H1 (cell line): Measurements from ENCODE around the gene ZFYVE21.

ENCODE experiments used
- BCL11A ChIP-seq, 2 experiments: IDR thresholded peaks; one replicate each; pipeline ENCODE4 v1.6.1; 2011; ENCODE audit warnings: low read depth in 2 of 2, low read length in 2 of 2, mild to moderate bottlenecking in 2 of 2
- CHD1 ChIP-seq: IDR thresholded peaks from 2 replicates; pipeline ENCODE4 v1.6.1; 2012; ENCODE audit warnings: low read depth, low read length, improper control_type of control experiment
- CREB1 ChIP-seq: IDR thresholded peaks from 2 replicates; pipeline ENCODE4 v1.6.1; 2012; ENCODE audit warnings: inconsistent platforms
- CTCF ChIP-seq, 3 experiments: IDR thresholded peaks; 1 replicate in 2 of 3; 2 replicates in 1 of 3; pipeline versions ENCODE4 v1.5.1 to v1.6.1; 2011; ENCODE audit warnings: low read length in 3 of 3, mild to moderate bottlenecking in 3 of 3, inconsistent platforms in 2 of 3, low read depth in 1 of 3, moderate library complexity in 1 of 3; ENCODE audit not compliant: insufficient read depth in 1 of 3; ENCODE audit errors: control extremely low read depth in 1 of 3
- EZH2 ChIP-seq: fragments of 200-600 bp; sonication (generic); IDR thresholded peaks from 2 replicates; pipeline ENCODE4 v1.7.1; 2012; ENCODE audit warnings: low read depth, mild to moderate bottlenecking, moderate library complexity, low read length, inconsistent platforms; ENCODE audit not compliant: severe bottlenecking
- JUND ChIP-seq: IDR thresholded peaks from 2 replicates; pipeline ENCODE4 v1.6.1; 2011; ENCODE audit warnings: mild to moderate bottlenecking, improper control_type of control experiment, low read length
- KDM1A ChIP-seq: fragments of 200-600, 300-600 bp; sonication (generic); IDR thresholded peaks from 2 replicates; pipeline ENCODE4 v1.7.1; 2016; ENCODE audit warnings: mild to moderate bottlenecking, low read length, borderline replicate concordance
- MAX ChIP-seq: IDR thresholded peaks from 2 replicates; pipeline ENCODE4 v1.6.1; 2012; ENCODE audit warnings: inconsistent platforms
- POLR2A ChIP-seq, 2 experiments: IDR thresholded peaks; 1 replicate in 1 of 2; 2 replicates in 1 of 2; pipeline ENCODE4 v1.6.1; 2011; ENCODE audit warnings: low read depth in 2 of 2, low read length in 2 of 2, mild to moderate bottlenecking in 2 of 2; ENCODE audit errors: control extremely low read depth in 1 of 2
- SUZ12 ChIP-seq: fragments of 200-600 bp; sonication (generic); IDR thresholded peaks from 2 replicates; pipeline ENCODE4 v1.6.1; 2012; ENCODE audit warnings: mild to moderate bottlenecking, inconsistent platforms, low read length, moderate library complexity, mixed read lengths

GRCh38 chr14:103762541-103762940 lies 46.9 kb downstream of the ZFYVE21 start:
- no peak for TF ChIP-seq KDM1A
- TF ChIP-seq POLR2A (IDR thresholded peaks at IDR 0.05; ENCODE audit: control extremely low read depth in 1 of 2, low read depth in 2 of 2, low read length in 2 of 2) = no peak
- TF ChIP-seq EZH2 = no peak
- TF ChIP-seq CTCF (IDR thresholded peaks at IDR 0.05; ENCODE audit: control extremely low read depth in 1 of 3, insufficient read depth in 1 of 3, low read depth in 1 of 3, low read length in 3 of 3) = no peak
- no peak for TF ChIP-seq MAX
- no peak for TF ChIP-seq JUND
- no peak for TF ChIP-seq BCL11A (IDR thresholded peaks at IDR 0.05; ENCODE audit: low read depth in 2 of 2, low read length in 2 of 2)
- TF ChIP-seq CHD1 = no peak
- no peak for TF ChIP-seq SUZ12
- TF ChIP-seq CREB1 = no peak
